GM21825 (cell line): Measurements from ENCODE around the gene PRSS8.
"Not testable (repeated sequence)": the region's sequence is repeated elsewhere in the genome, so short reads cannot be mapped to it uniquely, and the experiment has no call there.

Experiments
- ATAC-seq: cut with Tn5 transposase; IDR thresholded peaks from one replicate; pipeline ENCODE4 v1.9.1; 2021; ENCODE audit warnings: mild to moderate bottlenecking, moderate library complexity; ENCODE audit not compliant: unreplicated experiment

Gene PRSS8

GRCh38 chr16:31145398-31145990 is 10.0 kb upstream of the PRSS8 start:
- no peak for ATAC-seq

DNA sequence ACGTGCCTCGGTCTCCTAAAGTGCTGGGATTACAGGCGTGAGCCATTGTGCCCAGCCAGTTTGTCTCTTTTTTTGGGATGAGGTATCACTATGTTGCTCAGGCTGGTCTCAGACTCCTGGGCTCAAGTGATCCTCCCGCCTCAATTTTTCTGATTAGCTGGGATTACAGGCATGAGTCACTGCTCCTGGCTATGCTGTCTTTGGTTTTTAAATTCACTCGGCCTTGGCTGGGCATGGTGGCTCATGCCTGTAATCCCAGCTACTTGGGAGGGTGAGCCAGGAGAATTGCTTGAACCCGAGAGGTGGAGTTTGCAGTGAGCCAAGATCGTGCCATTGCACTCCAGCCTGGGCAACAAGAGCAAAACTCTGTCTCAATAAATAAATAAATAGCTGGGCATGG is 8.9 kb upstream of the PRSS8 start:
- not testable (repeated sequence) for ATAC-seq

DNA sequence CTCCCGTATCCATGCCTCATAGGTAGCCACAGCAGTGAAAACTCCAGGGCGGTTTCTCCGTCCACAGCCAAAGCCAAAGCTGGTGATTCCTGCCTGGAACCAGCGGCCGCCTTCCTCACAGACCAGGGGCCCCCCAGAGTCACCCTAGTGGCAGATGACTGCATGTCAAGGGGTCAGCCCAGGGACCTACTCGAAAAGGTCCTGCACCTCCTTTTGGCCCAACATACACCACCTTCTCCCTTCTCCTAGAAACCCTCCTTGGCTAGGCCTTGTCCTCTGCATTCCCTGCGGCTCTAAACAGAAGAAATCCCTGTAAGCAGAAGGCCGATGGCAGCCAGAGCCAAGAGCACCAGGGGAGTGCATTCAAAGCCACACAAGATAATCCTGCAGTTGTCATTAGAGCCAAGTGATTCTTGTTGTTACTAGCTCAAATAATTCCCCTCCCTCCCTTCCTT is 8.2 kb upstream of the PRSS8 start:
- ATAC-seq: no peak

DNA sequence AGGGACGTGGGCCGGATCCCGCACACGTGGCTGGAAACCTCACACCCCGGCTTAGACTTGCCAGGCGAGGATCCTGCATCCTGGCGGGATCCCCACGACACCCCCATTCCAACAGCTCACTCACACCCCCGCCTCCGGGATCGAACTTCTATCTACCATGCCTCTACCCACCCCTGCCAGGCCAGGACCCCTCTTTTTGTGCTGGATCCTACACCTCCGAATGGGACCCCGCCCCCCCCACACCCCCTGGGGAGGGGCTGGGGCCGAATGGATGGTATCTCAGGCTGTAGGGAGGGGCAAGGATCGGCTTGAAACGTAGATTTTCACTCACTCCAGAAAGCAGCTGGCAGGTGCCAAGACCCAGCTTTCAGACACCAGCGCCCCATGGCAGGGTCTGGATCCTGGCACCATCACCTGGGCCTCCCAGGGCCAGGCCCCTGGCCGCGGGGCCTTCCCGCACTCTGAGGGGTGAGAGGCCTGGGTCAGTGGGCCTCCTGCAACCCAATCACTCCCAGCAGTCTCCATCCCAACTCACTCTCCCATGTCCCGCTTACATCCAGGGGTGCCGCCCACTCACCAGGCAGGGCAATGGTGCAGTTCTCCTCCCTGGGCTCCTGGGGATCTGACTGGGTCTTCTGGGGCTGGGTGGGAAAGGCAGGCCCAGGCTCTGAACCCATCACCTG is 7.6 kb upstream of the PRSS8 start:
- no peak for ATAC-seq

- ATAC-seq: peak; percentile 86
These were observed 6.8 kb upstream of the PRSS8 start for GRCh38 chr16:31142109-31143010.

- peak; percentile 2 for ATAC-seq
These were observed 6.1 kb upstream of the PRSS8 start for GRCh38 chr16:31141489-31142108.

- not testable (repeated sequence) for ATAC-seq
These were observed 5.5 kb upstream of the PRSS8 start for GRCh38 chr16:31141071-31141469.

GRCh38 chr16:31138621-31139578 is 3.4 kb upstream of the PRSS8 start:
- no peak for ATAC-seq

DNA sequence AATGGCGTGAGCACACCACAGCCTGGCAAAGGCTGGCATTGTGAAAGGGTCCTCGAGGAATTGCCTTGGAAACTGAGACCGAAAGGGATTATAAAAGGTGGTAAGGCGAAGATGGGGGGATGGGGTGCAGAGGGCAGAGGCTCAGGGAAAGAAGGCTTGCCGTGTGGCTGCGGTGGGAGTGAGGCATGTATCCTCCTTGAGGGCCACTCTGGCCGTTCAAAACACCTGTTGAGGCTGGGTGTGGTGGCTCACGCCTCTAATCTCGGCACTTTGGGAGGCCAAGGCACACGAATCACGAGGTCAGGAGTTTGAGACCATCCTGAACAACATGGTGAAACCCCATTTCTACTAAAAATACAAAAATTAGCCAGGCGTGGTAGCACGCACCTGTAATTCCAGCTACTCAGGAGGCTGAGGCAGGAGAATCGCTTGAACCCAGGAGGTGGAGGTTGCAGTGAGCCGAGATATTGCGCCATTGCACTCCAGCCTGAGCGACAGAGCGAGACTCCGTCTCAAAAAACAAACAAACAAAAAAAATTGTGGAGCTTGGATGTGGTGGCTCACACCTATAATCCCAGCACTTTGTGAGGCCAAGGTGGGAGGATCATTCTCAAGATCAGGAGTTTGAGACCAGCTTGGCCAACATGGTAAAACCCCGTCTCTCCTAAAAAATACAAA is 1.4 kb upstream of the PRSS8 start:
- ATAC-seq: not testable (repeated sequence)

GRCh38 chr16:31136287-31136662 is 748 bp upstream of the PRSS8 start:
- ATAC-seq: no peak

- ATAC-seq: no peak
These were observed 647 bp downstream of the PRSS8 start for GRCh38 chr16:31134625-31135534.

DNA sequence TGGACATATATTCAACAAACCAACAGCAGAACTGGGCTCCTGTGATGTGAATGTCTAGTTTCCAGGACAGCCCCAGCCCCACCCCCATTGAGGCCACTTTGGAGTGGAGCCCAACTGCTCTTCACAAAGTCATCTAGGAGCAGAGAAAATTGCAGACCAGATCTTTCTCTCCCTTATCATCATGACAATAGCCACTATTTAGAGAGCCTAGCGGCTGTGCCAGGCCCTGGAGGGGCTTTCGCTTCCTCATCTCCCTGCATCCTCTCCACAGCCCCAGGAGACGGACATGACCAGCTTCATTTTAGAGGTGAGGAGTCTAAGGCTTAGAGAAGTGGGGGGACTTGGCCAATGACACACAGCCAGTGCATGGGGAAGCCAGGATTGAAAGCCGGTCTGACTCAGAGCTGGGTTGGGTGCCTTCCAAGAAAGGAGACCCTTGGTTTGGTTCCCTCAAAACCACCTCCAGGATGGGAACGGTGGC is 1.4 kb downstream of the PRSS8 start:
- no peak for ATAC-seq

GRCh38 chr16:31133046-31133501 is 2.5 kb downstream of the PRSS8 start:
- ATAC-seq: no peak

DNA sequence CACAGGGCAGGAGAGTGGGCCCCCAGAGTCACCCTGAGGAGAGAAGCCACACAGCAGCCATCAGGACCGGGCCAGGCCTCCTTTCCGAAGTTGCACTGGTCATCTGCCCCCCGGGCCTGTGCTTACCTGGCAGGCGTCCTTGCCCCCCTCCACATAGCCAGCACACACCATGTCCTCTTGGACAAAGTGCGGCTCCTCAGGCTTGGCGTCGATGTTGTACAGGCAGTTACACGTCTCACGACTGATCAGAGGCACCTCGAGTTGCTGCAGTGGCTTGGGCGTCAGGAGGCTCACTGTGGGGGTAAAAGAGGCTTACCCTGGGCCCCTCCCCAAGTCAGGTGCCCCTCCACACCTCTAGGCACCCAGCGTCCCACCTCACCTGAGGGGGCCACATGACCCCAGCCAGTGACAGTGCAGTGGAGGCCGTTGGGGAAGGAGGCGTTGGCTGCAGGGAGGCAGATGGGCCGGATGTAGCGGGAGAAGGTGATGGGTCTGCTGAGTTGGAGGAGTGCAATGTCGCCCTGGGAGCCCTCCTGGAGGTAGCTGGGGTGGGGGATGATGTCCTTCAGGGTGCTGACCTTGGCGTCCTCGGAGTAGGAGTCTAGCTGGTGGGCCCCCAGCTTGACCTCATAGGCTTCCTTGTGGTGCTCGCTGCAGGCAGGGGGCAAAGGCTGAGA is 3.1 kb downstream of the PRSS8 start:
- no peak for ATAC-seq

DNA sequence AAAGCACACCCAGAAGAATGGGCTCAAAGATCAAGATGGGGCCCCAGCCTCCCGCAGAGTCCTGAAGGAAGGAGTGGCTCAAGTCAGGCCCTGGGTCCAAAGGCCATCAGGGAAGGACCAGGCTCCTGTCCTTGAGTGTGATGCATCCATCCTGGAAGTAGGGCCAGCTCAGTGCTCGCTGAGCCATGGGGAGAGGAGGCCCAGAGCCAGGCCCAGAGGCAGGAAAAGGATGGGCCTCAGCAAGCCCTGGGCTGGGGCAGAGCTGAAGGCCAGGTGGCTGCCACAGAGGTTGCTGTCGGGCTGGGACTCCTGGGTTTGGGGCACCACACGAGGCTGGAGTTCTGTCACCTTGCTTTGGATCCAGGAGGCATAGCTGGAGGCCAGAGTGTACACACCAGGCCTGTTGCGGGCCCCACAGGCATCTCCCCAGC is 3.7 kb downstream of the PRSS8 start:
- no peak for ATAC-seq

DNA sequence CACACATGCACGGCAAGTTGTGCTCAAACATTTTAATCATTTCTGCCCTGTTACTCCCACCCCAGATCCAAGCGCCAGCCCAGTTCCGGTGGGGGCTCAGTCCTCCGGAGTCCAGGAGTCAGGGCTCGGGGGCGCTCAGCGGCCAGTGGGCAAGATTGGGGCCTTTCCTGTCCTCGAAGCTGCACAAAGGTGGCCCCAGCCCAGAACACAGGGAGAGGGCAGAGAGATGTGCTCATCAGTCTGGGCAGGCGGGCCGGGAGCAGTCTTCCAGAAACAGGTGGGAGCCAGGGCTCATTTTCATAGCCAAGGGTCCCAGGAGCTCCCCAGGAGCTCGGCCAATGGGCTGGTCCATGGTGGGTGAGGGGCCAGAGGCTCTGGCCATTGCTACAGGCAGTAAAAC is 4.1 kb downstream of the PRSS8 start:
- ATAC-seq: no peak

GRCh38 chr16:31130899-31131298 is 4.6 kb downstream of the PRSS8 start:
- ATAC-seq: no peak
